Measurements from ENCODE around the gene NTRK3. TPM values are rescaled to one million over a fixed set of nuclear protein-coding genes. Genes with fewer than 3 reads are reported as not detected.

NTRK3 gene
- total and polyA plus RNA-seq, 4 donors = 0.21 to 2.9 (median 0.32) TPM

DNA sequence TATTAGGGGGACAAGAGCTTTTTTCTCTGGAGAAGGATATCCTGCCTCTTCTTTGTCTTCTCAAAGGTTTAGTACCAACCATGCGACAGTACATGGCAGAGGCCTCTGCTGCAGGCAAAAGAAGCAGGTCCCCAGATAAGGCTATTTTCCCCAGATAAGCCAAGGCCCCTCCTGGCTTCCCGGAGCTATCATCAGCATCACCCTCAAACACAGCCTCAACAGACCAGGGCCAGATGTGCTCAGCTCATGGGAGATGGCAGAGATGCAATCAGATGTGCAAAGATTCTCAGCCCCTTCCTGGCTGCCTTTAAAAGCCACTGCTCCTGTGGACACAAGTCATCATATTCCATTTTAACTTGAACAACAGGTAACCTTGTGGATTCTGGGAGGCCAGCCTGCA, 49.0 kb downstream of the NTRK3 start (continued):
- TF ChIP-seq, protein P1, sequence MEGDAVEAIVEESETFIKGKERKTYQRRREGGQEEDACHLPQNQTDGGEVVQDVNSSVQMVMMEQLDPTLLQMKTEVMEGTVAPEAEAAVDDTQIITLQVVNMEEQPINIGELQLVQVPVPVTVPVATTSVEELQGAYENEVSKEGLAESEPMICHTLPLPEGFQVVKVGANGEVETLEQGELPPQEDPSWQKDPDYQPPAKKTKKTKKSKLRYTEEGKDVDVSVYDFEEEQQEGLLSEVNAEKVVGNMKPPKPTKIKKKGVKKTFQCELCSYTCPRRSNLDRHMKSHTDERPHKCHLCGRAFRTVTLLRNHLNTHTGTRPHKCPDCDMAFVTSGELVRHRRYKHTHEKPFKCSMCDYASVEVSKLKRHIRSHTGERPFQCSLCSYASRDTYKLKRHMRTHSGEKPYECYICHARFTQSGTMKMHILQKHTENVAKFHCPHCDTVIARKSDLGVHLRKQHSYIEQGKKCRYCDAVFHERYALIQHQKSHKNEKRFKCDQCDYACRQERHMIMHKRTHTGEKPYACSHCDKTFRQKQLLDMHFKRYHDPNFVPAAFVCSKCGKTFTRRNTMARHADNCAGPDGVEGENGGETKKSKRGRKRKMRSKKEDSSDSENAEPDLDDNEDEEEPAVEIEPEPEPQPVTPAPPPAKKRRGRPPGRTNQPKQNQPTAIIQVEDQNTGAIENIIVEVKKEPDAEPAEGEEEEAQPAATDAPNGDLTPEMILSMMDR (IDR thresholded peaks at IDR 0.05; ENCODE audit: low read depth, low read length, missing input control) = no peak
- TF ChIP-seq FOXA2 (IDR thresholded peaks at IDR 0.05) (no peak), HNF4A (conservative IDR thresholded peaks at IDR 0.05) (no peak), SP1 (IDR thresholded peaks at IDR 0.05) (no peak)
- TF ChIP-seq, protein P2, sequence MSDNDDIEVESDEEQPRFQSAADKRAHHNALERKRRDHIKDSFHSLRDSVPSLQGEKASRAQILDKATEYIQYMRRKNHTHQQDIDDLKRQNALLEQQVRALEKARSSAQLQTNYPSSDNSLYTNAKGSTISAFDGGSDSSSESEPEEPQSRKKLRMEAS (IDR thresholded peaks at IDR 0.05) = no peak

DNA sequence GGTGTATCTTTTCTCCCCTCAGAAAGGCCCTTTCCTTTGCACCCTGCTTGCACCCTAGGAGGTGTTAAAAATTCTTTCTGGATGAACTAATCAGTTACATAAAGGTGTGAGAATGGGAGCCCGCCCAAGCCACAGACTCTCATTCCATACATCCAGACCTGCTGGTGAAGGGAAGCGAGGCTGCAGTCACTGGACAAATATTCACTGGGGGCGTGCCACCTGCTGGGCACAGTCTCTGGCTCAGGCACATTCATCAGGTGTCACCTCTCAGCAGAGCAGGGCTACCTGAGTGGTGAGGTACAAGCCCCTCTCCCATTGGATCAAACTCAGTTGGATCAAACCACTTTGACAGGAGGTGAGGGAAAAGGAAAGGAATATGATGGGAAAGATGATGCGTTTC, 52.0 kb downstream of the NTRK3 start:
- Histone ChIP-seq H3K9me3 (ENCODE audit: control insufficient read depth in 4 of 4, low read length in 3 of 4) (no peaks in the 10 kb centered on the region), H3K27ac (ENCODE audit: low read depth in 1 of 2, low read length in 2 of 2) (no peak overlapping the region), H3K4me3 (ENCODE audit: low read depth in 1 of 3, low read length in 3 of 3) (no peak overlapping the region), H3K36me3 (ENCODE audit: control insufficient read depth in 4 of 4, insufficient read depth in 3 of 4, low read depth in 1 of 4, low read length in 3 of 4) (no peaks in the 10 kb centered on the region), H3K27me3 (ENCODE audit: control insufficient read depth in 4 of 4, insufficient read depth in 4 of 4, low read length in 3 of 4) (peaks cover 0 to 5% (median 0%) of the 10 kb centered on the region in 4 donors), H3K9ac (ENCODE audit: low read depth in 1 of 2, low read length in 2 of 2) (no peak overlapping the region), H3K4me1 (ENCODE audit: control insufficient read depth in 4 of 4, insufficient read depth in 4 of 4, low read length in 3 of 4) (no peaks in the 10 kb centered on the region)
- TF ChIP-seq HNF4G (IDR thresholded peaks at IDR 0.05) (no peak), RAD21 (IDR thresholded peaks at IDR 0.05) (no peak), RXRA (IDR thresholded peaks at IDR 0.05) (no peak), JUND (IDR thresholded peaks at IDR 0.05) (no peak), TAF1 (conservative IDR thresholded peaks at IDR 0.05) (no peak), GABPA (IDR thresholded peaks at IDR 0.05 in 1 of 2, conservative IDR thresholded peaks at IDR 0.05 in 1 of 2) (no peak), NR2F2 (IDR thresholded peaks at IDR 0.05) (no peak), YY1 (IDR thresholded peaks at IDR 0.05) (no peak), EGR1 (IDR thresholded peaks at IDR 0.05; ENCODE audit: low read depth in 2 of 2) (no peak), HNF4A (conservative IDR thresholded peaks at IDR 0.05) (no peak), FOXA1 (IDR thresholded peaks at IDR 0.05) (no peak), SP1 (IDR thresholded peaks at IDR 0.05) (no peak), FOXA2 (IDR thresholded peaks at IDR 0.05) (no peak)
- TF ChIP-seq, protein P3, sequence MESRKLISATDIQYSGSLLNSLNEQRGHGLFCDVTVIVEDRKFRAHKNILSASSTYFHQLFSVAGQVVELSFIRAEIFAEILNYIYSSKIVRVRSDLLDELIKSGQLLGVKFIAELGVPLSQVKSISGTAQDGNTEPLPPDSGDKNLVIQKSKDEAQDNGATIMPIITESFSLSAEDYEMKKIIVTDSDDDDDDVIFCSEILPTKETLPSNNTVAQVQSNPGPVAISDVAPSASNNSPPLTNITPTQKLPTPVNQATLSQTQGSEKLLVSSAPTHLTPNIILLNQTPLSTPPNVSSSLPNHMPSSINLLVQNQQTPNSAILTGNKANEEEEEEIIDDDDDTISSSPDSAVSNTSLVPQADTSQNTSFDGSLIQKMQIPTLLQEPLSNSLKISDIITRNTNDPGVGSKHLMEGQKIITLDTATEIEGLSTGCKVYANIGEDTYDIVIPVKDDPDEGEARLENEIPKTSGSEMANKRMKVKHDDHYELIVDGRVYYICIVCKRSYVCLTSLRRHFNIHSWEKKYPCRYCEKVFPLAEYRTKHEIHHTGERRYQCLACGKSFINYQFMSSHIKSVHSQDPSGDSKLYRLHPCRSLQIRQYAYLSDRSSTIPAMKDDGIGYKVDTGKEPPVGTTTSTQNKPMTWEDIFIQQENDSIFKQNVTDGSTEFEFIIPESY (IDR thresholded peaks at IDR 0.05) = no peak
- TF ChIP-seq, protein P2 (IDR thresholded peaks at IDR 0.05) = no peak
- TF ChIP-seq, protein P4, sequence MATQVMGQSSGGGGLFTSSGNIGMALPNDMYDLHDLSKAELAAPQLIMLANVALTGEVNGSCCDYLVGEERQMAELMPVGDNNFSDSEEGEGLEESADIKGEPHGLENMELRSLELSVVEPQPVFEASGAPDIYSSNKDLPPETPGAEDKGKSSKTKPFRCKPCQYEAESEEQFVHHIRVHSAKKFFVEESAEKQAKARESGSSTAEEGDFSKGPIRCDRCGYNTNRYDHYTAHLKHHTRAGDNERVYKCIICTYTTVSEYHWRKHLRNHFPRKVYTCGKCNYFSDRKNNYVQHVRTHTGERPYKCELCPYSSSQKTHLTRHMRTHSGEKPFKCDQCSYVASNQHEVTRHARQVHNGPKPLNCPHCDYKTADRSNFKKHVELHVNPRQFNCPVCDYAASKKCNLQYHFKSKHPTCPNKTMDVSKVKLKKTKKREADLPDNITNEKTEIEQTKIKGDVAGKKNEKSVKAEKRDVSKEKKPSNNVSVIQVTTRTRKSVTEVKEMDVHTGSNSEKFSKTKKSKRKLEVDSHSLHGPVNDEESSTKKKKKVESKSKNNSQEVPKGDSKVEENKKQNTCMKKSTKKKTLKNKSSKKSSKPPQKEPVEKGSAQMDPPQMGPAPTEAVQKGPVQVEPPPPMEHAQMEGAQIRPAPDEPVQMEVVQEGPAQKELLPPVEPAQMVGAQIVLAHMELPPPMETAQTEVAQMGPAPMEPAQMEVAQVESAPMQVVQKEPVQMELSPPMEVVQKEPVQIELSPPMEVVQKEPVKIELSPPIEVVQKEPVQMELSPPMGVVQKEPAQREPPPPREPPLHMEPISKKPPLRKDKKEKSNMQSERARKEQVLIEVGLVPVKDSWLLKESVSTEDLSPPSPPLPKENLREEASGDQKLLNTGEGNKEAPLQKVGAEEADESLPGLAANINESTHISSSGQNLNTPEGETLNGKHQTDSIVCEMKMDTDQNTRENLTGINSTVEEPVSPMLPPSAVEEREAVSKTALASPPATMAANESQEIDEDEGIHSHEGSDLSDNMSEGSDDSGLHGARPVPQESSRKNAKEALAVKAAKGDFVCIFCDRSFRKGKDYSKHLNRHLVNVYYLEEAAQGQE (IDR thresholded peaks at IDR 0.05) = no peak
- TF ChIP-seq, protein P5, sequence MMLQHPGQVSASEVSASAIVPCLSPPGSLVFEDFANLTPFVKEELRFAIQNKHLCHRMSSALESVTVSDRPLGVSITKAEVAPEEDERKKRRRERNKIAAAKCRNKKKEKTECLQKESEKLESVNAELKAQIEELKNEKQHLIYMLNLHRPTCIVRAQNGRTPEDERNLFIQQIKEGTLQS (IDR thresholded peaks at IDR 0.05) = no peak
- TF ChIP-seq, protein P1 (IDR thresholded peaks at IDR 0.05; ENCODE audit: low read depth, low read length, missing input control) = no peak
- no peak for DNase-seq (ENCODE audit: low spot score)
- 67% methylated on average over 4 of the region's 4 CpGs for WGBS
